ENCODE measurements around the gene RO60.
"Not testable (repeated sequence)": the region's sequence is repeated elsewhere in the genome, so short reads cannot be mapped to it uniquely, and the experiment has no call there.

Gene RO60

DNA sequence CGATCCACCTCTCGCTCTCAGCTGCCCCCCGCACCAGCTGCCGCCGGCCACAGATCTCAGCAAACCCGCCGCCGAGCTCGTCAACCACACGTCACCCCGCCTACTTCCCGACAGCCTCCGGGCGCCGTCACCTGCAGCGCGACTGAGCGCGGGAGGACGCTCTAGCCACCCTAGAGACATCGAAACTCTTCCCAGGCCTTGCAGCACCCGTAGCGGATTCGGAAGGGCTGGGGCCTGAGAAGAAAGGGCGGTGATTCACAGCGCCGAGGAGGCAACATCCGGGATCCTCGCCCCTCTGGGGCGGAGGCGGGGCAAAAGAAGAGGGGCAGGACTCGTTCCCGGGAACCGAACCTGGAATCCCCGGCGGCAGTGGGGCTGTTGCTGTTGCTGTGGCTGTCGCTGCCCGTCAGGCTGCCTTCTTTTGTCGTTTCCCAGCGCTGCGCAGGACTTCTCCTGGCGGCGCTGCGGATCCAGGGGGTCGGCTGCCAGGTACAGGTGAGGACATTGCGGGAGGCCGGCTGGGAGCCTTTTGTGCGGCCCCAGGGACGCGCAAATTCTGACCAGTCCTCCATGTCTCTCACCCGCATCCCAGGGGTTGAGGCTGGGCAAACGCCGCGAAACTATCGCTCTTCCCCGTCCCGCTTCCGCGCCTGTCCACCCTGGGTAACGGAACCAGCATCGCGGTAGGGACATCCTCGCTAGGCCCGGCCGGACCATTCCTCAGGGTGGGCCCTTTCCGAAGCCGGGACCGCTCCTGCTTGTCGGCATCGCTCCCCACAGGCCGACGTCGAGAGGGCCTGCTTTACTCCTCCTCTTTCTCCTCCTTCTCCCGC, at the start of gene RO60, which contains the start of gene UCHL5:
Gene RO60, plus strand, starts transcription at position 331 of the 833 bp plus-strand sequence. CDS start 9,443 bp downstream, outside the sequence.
Gene UCHL5, minus strand, starts transcription at position 79 of the 833 bp plus-strand sequence. CDS start 100 bp downstream, outside the sequence.
- DNase-seq (ENCODE audit: insufficient read length, low spot score): peak; percentile 53
- FAIRE-seq: peak; percentile 95

GRCh38 chr1:193011406-193011805, 48.0 kb upstream of the RO60 start:
- DNase-seq (ENCODE audit: insufficient read length, low spot score) (no peak), FAIRE-seq (no peak)

GRCh38 chr1:193013005-193013404, 46.4 kb upstream of the RO60 start:
- FAIRE-seq: no peak
- no peak for DNase-seq (ENCODE audit: insufficient read length, low spot score)

- DNase-seq (ENCODE audit: insufficient read length, low spot score): no peak
- no peak for FAIRE-seq
These were observed 45.7 kb upstream of the RO60 start for GRCh38 chr1:193013707-193014106.

DNA sequence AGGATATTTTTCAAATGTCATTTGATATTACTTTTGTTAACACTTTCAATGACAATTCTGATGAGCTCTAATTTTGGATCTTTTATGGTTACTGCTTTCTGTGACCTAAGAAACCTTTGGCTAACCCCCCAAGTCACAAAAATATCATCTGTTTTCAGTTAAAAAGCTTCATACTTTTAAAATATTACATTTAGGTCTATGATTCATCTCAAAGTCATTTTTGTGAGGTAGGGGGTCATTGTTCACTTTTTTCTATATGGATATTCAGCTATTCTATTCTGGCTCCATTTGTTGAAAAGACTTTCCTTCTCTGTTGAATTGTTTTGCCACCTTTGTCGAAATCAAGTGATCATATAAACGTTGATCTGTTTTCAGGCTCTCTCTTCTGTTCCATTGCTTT, 45.0 kb upstream of the RO60 start:
- FAIRE-seq (no peak), DNase-seq (ENCODE audit: insufficient read length, low spot score) (no peak)

GRCh38 chr1:193016788-193017187, 42.6 kb upstream of the RO60 start:
- DNase-seq (ENCODE audit: insufficient read length, low spot score): no peak
- no peak for FAIRE-seq

- DNase-seq (ENCODE audit: insufficient read length, low spot score): no peak
- FAIRE-seq: peak; percentile 28
These were observed 39.9 kb upstream of the RO60 start for GRCh38 chr1:193019442-193020026.

DNA sequence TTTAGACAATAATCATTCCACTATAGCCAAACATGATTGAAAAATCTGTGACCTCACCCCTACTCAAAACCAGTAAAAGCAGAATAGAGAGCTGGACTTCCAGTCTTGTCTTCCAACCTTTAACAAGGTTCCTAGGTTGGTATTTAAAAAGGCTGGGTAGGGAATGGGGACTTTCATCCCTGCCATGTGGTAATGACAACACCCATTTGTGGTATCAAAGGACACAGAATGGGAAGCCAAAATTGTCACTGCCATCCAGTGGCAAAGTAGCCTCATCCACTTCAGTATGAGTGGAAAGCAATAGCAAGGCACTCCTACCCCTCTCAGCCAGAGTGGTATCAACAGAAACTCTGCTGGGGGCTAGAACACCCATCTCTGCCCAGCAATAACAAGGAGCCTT, 34.2 kb upstream of the RO60 start:
- FAIRE-seq: no peak
- no peak for DNase-seq (ENCODE audit: insufficient read length, low spot score)

DNA sequence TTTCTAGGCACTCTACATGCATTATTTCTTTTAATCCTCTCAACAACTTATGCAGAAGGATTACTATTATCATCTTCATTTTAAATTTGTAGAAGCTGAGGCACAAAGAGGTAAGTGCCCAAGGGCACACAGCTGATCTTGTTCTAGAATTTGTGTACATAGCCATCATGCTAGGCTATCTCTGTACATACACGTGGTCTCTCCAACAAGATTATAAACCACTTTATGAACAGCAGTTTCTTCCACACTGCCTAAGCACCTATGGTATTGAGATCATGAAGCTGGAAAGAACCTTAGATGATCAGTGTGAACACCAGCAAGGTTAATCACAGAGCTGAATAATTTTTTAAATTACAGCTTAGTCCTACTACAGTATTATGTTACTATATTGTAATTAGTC, 29.1 kb upstream of the RO60 start:
- DNase-seq (ENCODE audit: insufficient read length, low spot score) (no peak), FAIRE-seq (no peak)

- no peak for DNase-seq (ENCODE audit: insufficient read length, low spot score)
- FAIRE-seq: peak; percentile 70
These were observed 28.0 kb upstream of the RO60 start for GRCh38 chr1:193031431-193031830.

GRCh38 chr1:193032643-193033427, 26.6 kb upstream of the RO60 start:
- not testable (repeated sequence) for DNase-seq (ENCODE audit: insufficient read length, low spot score); FAIRE-seq

- FAIRE-seq: no peak
These were observed 25.8 kb upstream of the RO60 start for GRCh38 chr1:193033610-193034009.

DNA sequence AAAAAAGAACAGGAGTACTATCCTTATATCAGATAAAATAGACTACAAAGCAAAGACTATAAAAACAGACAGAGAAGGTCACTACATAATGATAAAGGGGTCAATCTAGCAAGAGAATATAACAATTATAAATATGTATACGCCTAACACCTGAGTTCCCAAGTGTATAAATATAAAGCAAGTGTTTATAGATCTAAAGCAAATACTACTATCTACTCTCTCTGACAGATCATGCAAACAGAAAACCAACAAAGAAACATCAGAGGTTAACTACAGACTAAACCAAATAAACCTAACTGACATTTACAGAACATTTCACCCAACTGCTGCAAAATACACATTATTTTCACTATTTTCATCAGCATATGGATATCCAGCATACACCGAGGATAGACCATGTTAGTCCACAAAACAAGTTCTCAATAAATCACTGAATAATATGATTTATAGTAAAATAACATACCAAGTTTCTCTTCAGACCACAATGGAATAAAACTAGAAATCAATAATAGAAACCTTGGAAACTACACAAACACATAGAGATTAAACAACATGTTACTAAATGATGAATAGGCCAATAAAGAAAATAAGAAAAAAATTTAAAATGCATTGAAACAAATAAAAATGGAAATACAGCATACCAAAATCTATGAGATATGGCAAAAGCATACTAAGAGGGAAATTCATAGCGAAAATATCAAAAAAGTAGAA, 22.9 kb upstream of the RO60 start:
- DNase-seq (ENCODE audit: insufficient read length, low spot score) (no peak), FAIRE-seq (no peak)

More at GRCh38 chr1:193033610-193034009, 25.8 kb upstream of the RO60 start:
- no peak for DNase-seq (ENCODE audit: insufficient read length, low spot score)

DNA sequence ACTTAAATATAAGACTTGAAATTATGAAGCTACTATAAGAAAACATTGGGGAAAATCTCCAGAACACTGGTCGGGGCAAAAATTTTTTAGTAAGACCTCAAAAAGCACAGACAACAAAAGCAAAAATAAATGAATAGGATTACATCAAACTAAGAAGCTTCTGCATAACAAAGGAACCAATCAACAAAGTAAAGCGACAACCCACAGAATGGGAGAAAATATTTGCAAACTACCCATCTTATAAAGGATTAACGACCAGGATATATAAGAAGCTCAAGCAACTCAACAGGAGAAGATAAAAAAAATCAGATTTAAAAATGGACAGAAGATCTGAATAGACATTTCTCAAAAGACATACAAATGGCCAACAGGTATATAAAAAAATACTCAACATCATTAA, 19.4 kb upstream of the RO60 start:
- DNase-seq (ENCODE audit: insufficient read length, low spot score) (no peak), FAIRE-seq (no peak)

DNA sequence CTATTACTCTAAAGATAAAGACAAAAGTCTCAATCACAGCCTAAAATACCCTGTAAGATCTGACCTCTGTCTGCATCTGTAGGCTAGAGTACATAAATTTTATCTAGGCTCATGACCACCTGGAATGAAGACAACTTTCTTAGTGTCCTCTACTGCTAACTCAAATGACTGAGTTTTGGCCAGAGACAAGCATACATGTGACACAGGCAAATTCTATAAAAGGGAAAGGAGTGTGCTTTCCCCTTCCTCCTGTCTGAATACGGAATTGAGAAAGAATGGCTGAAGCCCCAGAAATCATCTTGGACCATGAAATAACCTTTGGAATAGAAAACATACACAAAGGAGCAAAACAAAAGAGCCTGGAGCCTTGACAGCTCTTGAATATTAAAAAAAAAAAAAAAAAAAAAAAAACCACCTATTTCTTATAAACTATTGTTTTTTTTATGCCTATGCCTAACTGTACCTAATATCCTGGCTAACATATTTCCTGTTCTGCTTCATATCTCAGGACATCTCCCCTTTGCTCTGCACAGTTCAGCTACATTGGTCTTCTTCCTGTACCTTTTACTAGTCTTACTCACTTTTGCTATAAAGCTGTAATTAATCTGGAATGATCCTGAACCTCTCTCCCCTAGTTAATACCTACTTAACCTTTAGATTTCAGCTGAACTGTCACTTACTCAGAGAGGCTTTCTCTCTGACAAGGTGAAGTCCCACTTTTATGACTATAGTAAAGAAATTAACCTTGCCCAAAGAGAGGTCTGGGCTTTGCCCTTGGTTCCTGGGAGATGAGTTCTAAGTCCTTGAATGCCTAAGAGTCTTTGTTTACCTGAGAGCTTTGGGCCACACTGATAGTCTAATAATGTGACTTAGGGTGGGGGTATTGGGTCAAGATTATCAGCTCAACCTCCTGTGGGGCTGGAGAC, 16.4 kb upstream of the RO60 start:
- FAIRE-seq (peak; percentile 18), DNase-seq (ENCODE audit: insufficient read length, low spot score) (no peak)

- not testable (repeated sequence) for FAIRE-seq; DNase-seq (ENCODE audit: insufficient read length, low spot score)
These were observed 10.5 kb upstream of the RO60 start for GRCh38 chr1:193048913-193049312.

GRCh38 chr1:193054169-193054675, 5.2 kb upstream of the RO60 start:
- DNase-seq (ENCODE audit: insufficient read length, low spot score) (no peak), FAIRE-seq (peak; percentile 35)

- DNase-seq (ENCODE audit: insufficient read length, low spot score): no peak
- peak; percentile 91 for FAIRE-seq
These were observed 707 bp upstream of the RO60 start for GRCh38 chr1:193058529-193059281.

GRCh38 chr1:193060115-193060403, 647 bp downstream of the RO60 start:
- DNase-seq (ENCODE audit: insufficient read length, low spot score) (no peak), FAIRE-seq (no peak)
